GM10266 (cell line): ENCODE measurements around the gene TENM3.
"Not testable (repeated sequence)": the region's sequence is repeated elsewhere in the genome, so short reads cannot be mapped to it uniquely, and the experiment has no call there.

Source experiments
- DNase-seq: peaks from one replicate; pipeline ENCODE4 v3.0.0; 2012; ENCODE audit errors: extremely low spot score
- TF ChIP-seq, protein P1 (sequence below): IDR thresholded peaks from 2 replicates; pipeline ENCODE4 v1.5.1; 2012; ENCODE audit warnings: mild to moderate bottlenecking, low read depth; ENCODE audit not compliant: control insufficient read depth, insufficient read depth; ENCODE audit errors: missing control alignments

The TENM3 gene

DNA sequence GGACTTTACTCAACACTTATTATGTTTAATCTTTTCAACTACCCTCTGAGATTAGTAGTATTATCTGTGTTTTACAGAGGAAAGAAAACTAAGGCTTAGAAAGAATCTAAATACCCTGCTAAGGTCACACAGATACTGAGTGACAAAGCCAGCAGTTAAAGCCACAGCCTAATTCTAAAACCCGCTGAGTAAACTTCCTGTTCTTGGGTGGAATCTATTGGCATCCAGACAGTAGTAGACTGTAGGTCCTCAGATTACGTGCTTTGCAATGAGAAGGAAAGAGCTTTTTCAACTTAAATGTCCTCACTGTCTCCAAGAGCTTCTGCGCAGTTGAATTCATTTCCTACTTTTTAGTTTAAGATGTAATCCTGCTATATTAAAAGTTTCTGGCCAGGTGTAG is 126.0 kb downstream of the TENM3 start:
- DNase-seq = no peak

DNA sequence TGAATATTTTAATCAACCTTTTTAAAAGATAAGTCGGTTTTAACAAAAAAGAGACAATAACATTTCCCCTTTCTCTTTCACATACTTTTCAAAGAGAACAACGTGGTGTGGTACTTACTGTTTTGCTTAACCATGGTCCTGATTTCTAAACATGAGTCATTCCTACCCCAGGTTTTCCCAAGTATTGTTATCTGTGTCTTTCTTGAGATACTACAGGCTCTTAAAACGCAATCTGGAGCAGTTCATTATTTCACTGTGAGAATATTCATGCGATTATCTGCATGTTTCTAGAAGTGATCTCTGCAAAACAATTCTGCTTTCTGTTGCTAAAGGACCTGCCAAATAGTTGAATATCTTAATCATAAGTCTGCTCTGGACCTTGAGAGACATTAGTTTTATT is 127.3 kb downstream of the TENM3 start:
- TF ChIP-seq, protein P1, sequence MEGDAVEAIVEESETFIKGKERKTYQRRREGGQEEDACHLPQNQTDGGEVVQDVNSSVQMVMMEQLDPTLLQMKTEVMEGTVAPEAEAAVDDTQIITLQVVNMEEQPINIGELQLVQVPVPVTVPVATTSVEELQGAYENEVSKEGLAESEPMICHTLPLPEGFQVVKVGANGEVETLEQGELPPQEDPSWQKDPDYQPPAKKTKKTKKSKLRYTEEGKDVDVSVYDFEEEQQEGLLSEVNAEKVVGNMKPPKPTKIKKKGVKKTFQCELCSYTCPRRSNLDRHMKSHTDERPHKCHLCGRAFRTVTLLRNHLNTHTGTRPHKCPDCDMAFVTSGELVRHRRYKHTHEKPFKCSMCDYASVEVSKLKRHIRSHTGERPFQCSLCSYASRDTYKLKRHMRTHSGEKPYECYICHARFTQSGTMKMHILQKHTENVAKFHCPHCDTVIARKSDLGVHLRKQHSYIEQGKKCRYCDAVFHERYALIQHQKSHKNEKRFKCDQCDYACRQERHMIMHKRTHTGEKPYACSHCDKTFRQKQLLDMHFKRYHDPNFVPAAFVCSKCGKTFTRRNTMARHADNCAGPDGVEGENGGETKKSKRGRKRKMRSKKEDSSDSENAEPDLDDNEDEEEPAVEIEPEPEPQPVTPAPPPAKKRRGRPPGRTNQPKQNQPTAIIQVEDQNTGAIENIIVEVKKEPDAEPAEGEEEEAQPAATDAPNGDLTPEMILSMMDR = no peak
- DNase-seq = no peak

More for the DNA sequence above, 126.0 kb downstream of the TENM3 start:
- TF ChIP-seq, protein P1 = no peak

DNA sequence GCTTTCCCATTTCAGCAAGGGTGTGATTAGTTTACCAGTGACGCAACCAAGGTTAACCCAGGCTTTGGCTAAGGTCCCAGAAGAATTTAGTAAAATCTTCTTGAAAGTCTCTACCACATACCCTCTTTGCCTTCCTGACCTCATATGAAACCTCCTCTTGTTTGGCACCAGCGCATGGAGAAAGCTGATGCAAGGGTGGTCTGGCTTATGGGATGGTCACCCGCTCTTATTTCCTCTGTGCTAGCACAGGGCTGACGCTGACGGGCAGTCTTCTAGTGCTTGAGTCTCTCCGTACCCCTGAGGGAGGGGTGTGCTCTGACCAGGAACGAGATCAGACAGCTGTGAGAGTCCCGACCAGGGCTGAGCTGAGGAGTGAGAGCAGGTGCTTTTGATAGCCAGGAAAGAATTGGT is 137.6 kb downstream of the TENM3 start:
- TF ChIP-seq, protein P1 = no peak
- DNase-seq = no peak

DNA sequence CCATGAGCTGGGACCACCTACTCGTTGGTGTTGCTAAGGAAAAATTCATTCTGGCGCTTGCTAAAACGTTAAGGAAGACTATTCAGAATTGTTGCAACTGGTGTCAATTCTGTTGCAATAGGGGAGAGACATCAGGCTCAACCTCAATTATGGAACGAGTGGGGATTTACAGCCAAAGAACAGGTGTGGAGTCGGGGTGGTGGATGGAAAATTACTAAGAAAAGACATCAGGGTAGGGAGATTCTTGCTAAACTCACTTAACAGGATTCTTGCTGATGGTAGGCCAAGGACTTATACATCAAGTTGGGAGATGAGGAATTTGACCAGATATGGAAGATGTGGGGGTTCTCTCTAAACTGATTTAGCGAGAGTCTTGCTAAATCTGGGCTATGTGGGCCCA is 139.7 kb downstream of the TENM3 start:
- TF ChIP-seq, protein P1 = no peak
- no peak for DNase-seq

DNA sequence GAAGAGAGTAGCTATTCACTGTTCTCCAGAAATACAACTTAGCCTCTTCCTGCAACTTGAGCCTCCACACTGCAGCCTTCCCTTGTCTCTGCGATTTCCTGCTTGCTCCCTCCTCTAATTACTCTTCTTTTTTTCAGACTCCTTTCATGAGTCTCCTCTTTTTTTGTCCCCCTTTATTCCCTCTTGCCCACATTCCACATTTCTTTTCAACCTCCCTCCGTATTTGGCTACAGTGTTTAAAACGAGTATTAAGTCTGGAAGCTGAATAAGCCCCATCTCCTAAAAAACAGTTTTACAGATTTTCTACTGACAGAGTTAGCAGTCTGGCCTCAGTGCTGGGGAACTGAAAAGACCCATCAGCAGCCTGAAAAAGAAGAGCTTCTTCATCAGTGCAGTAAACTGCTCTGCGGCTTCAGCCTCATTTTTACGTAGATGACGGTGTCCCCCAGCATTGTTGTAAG is 141.5 kb downstream of the TENM3 start:
- TF ChIP-seq, protein P1 = no peak
- DNase-seq = no peak

DNA sequence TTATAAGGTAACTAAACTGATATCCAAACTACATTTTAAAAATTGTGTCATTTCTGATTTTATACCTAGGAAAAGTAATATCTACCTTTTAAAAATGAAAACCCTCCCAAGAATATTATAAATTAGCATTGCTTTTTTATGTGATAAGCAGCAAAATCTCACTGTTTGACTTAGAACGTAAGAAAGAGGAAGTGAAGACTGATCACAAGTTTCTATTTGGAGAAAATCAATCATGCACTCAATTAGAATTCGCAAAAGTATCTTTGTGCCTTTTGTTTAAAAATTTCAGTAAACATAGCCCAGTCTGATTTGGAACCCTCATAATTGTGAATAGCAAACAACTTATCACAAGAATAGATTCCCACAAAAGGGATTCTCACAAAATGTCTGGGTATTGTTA is 142.7 kb downstream of the TENM3 start:
- TF ChIP-seq, protein P1 = no peak
- no peak for DNase-seq

DNA sequence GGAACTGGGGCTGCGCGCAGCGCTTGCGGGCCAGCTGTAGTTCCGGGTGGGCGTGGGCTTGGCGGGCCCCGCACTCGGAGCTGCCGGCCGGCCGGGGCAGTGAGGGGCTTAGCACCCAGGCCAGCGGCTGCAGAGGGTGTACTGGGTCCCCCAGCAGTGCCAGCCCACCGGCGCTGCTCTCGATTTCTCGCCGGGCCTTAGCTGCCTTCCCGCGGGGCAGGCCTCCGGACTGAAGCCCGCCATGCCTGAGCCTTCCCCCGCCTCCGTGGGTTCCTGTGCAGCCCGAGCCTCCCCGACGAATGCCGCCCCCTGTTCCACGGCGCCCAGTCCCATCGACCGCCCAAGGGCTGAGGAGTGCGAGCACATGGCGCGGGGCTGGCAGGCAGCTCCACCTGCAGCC is 143.4 kb downstream of the TENM3 start:
- DNase-seq = not testable (repeated sequence)

DNA sequence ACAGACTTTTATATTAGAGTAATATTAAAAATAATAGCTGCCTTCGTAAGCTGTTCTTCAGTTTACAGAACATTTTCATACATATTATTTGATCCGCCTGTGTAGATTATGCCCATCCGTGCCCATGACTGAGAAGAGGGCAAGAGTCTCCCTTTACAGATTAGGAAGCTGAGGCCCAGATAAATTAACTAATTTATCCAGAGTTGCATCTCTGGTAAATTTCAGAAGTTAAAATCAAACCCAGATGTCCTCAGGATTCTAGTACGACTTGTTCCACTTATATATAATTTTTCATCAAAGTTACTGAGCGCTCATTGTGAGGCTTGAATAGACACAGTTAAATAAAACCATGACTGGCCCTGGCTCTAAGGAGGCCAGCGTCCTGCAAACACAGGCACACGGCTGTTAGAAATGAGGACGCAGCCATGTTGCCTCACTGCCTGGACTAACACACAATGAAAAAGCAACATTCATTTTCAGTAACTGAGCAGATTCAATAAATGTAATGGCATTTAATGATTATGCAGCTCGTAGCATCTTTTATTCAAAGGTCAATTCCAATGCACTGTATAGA is 148.0 kb downstream of the TENM3 start:
- TF ChIP-seq, protein P1 = no peak
- no peak for DNase-seq
